RWPE2 (cell line): Measurements from ENCODE around the gene PTPRT.

Experiments used
- ATAC-seq: fragments of 200-7000 bp; cut with Tn5 transposase; 3 replicates; pipeline ENCODE4 v1.9.1; 2021; ENCODE audit warnings: low read depth
- DNase-seq: peaks from one replicate; pipeline ENCODE4 v3.0.0-alpha.2; 2020; ENCODE audit warnings: low spot score
- H3K27ac ChIP-seq: fragments of 450-650 bp; 2 replicates; pipeline ENCODE4 v1.5.1; 2017; ENCODE audit warnings: mild to moderate bottlenecking; ENCODE audit not compliant: poor library complexity, severe bottlenecking
- H3K27me3 ChIP-seq: fragments of 250-450 bp; sonication (Bioruptor Pico); 2 replicates; pipeline ENCODE4 v1.5.1; 2021; ENCODE audit warnings: mild to moderate bottlenecking, moderate library complexity; ENCODE audit not compliant: insufficient read depth, poor library complexity, severe bottlenecking
- H3K36me3 ChIP-seq: fragments of 250-450 bp; sonication (Bioruptor Pico); 2 replicates; pipeline ENCODE4 v1.5.1; 2020; ENCODE audit warnings: low read depth, mild to moderate bottlenecking, moderate library complexity
- H3K4me1 ChIP-seq: fragments of 250-450 bp; sonication (Bioruptor Pico); 2 replicates; pipeline ENCODE4 v1.5.1; 2021; ENCODE audit warnings: mild to moderate bottlenecking, moderate library complexity; ENCODE audit not compliant: insufficient read depth, poor library complexity, severe bottlenecking
- H3K4me3 ChIP-seq: fragments of 250-450 bp; sonication (Bioruptor Pico); 2 replicates; pipeline ENCODE4 v1.5.1; 2021; ENCODE audit warnings: mild to moderate bottlenecking, moderate library complexity; ENCODE audit not compliant: severe bottlenecking
- H3K9me3 ChIP-seq: fragments of 250-450 bp; sonication (Bioruptor Pico); 2 replicates; pipeline ENCODE4 v1.5.1; 2021; ENCODE audit warnings: mild to moderate bottlenecking, moderate library complexity; ENCODE audit not compliant: severe bottlenecking
- TF ChIP-seq, protein P1 (sequence below): fragments of 450-650 bp; IDR thresholded peaks from one replicate; pipeline ENCODE4 v1.5.1; 2017; ENCODE audit warnings: mild to moderate bottlenecking, moderate library complexity; ENCODE audit not compliant: poor library complexity, severe bottlenecking

The PTPRT gene

DNA sequence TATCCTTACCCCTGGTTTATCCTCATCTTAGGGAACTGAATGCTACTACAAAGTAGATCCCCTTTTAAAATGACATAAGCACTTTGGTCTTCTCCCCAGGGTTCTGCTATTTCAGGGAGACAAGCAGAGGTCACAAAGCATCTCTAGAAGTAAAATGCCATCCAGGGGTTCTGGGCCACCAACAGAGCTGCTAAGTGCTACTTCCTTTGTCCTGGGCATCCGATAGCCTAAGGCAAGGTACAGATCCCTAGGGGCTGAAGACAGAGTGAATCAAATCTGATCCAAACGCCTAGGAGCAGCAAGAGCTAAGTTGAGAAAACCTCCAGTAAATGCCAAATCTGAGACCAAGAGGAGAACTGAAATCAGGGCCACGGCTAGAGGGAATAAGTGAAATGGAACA is 161.2 kb downstream of the PTPRT start:
- TF ChIP-seq, protein P1, sequence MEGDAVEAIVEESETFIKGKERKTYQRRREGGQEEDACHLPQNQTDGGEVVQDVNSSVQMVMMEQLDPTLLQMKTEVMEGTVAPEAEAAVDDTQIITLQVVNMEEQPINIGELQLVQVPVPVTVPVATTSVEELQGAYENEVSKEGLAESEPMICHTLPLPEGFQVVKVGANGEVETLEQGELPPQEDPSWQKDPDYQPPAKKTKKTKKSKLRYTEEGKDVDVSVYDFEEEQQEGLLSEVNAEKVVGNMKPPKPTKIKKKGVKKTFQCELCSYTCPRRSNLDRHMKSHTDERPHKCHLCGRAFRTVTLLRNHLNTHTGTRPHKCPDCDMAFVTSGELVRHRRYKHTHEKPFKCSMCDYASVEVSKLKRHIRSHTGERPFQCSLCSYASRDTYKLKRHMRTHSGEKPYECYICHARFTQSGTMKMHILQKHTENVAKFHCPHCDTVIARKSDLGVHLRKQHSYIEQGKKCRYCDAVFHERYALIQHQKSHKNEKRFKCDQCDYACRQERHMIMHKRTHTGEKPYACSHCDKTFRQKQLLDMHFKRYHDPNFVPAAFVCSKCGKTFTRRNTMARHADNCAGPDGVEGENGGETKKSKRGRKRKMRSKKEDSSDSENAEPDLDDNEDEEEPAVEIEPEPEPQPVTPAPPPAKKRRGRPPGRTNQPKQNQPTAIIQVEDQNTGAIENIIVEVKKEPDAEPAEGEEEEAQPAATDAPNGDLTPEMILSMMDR = no peak
- H3K36me3 ChIP-seq = no peaks in the 10 kb centered on the region
- H3K4me3 ChIP-seq = no peak overlapping the region
- ATAC-seq (no peak), DNase-seq (peak; percentile 17)
- H3K27ac ChIP-seq = no peak overlapping the region
- no peaks in the 10 kb centered on the region for H3K9me3 ChIP-seq
- H3K4me1 ChIP-seq = no peaks in the 10 kb centered on the region
- no peaks in the 10 kb centered on the region for H3K27me3 ChIP-seq

DNA sequence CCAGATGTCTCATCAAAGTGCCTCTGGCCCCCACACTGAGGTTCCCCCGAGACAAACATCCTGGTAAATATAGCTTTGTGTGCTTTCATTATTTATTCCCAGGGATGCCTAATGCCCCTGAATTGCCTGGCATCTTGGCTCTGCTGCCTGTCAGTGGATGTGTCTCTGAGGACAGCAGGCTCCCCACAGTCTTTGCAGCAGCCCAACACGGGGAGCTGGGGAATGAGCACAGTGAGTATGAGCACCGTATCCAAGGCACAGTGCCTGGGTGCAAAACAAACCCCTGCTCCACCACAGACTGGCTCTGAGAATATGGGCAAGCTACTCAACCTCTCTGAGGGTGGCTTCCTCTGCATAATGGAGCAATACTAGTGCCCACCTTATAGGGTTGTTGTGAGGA is 165.9 kb downstream of the PTPRT start:
- Histone ChIP-seq H3K4me3 (no peak overlapping the region), H3K36me3 (no peaks in the 10 kb centered on the region), H3K27me3 (no peaks in the 10 kb centered on the region), H3K9me3 (no peaks in the 10 kb centered on the region), H3K4me1 (no peaks in the 10 kb centered on the region), H3K27ac (no peak overlapping the region)
- DNase-seq (no peak), ATAC-seq (no peak)
- TF ChIP-seq, protein P1 = no peak

DNA sequence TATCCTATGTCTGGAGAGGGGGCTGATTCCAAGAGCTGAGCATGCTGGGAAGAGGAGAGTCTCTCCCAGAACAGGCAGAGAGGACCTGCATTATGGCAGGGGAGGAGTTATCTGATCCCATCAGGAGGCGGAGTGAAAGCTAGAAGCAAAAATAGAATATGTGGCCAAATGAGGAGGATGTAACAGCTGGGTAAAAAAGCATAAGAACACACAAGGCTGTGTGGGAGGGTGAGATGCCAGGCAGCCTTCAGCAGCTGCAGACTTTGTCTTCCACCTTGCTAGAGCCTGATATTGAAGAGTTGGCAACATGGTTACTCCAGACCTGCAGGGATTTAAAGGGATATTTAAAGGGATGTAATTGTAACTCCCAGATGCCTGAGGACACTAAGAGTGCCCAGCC is 167.1 kb downstream of the PTPRT start:
- ATAC-seq (no peak), DNase-seq (peak; percentile 38)
- Histone ChIP-seq H3K4me1 (no peaks in the 10 kb centered on the region), H3K4me3 (no peak overlapping the region), H3K9me3 (peaks cover 2% of the 10 kb centered on the region), H3K27ac (no peak overlapping the region), H3K36me3 (no peaks in the 10 kb centered on the region), H3K27me3 (peaks cover 4% of the 10 kb centered on the region)
- TF ChIP-seq, protein P1 = no peak

DNA sequence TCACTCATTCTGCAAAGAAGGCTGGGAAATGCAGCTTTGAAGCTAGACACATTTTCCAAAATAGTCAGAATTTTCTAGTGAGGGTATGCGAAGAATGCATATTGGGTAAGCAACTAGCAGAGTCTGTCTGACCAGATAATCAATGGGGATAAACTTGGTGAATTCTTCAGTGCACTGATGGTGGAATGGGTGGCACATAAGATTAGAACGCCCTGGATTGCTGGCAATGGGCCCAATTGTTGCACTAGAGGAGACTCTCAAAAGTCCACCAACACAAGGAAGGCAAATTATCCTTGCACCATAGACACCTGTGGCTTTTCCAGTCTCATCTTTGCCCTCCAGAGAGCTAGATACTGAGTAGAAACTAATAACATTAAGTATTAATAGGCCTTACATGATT is 167.6 kb downstream of the PTPRT start:
- DNase-seq (peak; percentile 58), ATAC-seq (no peak)
- H3K36me3 ChIP-seq = no peaks in the 10 kb centered on the region

More for the DNA sequence above, 167.6 kb downstream of the PTPRT start:
- Histone ChIP-seq H3K27ac (no peak overlapping the region), H3K27me3 (peaks cover 4% of the 10 kb centered on the region), H3K4me3 (no peak overlapping the region), H3K9me3 (peaks cover 2% of the 10 kb centered on the region), H3K4me1 (no peaks in the 10 kb centered on the region)
- TF ChIP-seq, protein P1 = no peak
